Smooth muscle cell (in vitro differentiated cells): ENCODE results near the gene TACC2. TPM values are rescaled to one million over a fixed set of nuclear protein-coding genes. Genes with fewer than 3 reads are reported as not detected.

Experiments
- DNase-seq: peaks from one replicate; lab custom pipeline; 2025; ENCODE audit not compliant: unreplicated experiment; lab: John Stamatoyannopoulos, UW
- H2AFZ ChIP-seq: fragments of 200-600 bp; sonication (generic); 2 replicates; pipeline ENCODE4 v1.6.0; 2016; ENCODE audit warnings: antibody characterized with exemption, low read depth, mild to moderate bottlenecking
- H3F3A ChIP-seq: fragments of 200-600 bp; sonication (generic); 2 replicates; pipeline ENCODE4 v1.6.0; 2017; ENCODE audit warnings: antibody characterized with exemption, low read depth
- H3K27ac ChIP-seq: fragments of 200-600 bp; sonication (generic); 2 replicates; pipeline ENCODE4 v1.5.1; 2016; ENCODE audit warnings: low read depth, mild to moderate bottlenecking
- H3K27me3 ChIP-seq: fragments of 200-600 bp; sonication (generic); 2 replicates; pipeline ENCODE4 v1.6.1; 2016; ENCODE audit warnings: low read depth, mild to moderate bottlenecking
- H3K36me3 ChIP-seq: fragments of 200-600 bp; sonication (generic); 2 replicates; pipeline ENCODE4 v1.5.1; 2016; ENCODE audit warnings: low read depth
- H3K4me1 ChIP-seq: fragments of 200-600 bp; sonication (generic); 2 replicates; pipeline ENCODE4 v1.5.1; 2016; ENCODE audit warnings: low read depth
- H3K4me2 ChIP-seq: fragments of 200-600 bp; sonication (generic); 2 replicates; pipeline ENCODE4 v1.6.0; 2016; ENCODE audit warnings: mild to moderate bottlenecking
- H3K4me3 ChIP-seq: fragments of 200-600 bp; sonication (generic); 2 replicates; pipeline ENCODE4 v1.5.1; 2016; ENCODE audit warnings: mild to moderate bottlenecking
- H3K79me2 ChIP-seq: fragments of 200-600 bp; sonication (generic); 2 replicates; pipeline ENCODE4 v1.6.0; 2016; ENCODE audit warnings: low read depth, mild to moderate bottlenecking
- H3K9ac ChIP-seq: fragments of 200-600 bp; sonication (generic); 2 replicates; pipeline ENCODE4 v1.6.0; 2016; ENCODE audit warnings: low read depth
- H3K9me3 ChIP-seq: fragments of 200-600 bp; sonication (generic); replicated peaks from 2 replicates; pipeline ENCODE4 v1.5.1; 2016; ENCODE audit warnings: low read depth
- H4K20me1 ChIP-seq: fragments of 200-600 bp; sonication (generic); 2 replicates; pipeline ENCODE4 v1.6.0; 2016; ENCODE audit warnings: low read depth
- CTCF ChIP-seq: fragments of 200-600 bp; sonication (generic); IDR thresholded peaks from 2 replicates; pipeline ENCODE4 v1.5.1; 2017; ENCODE audit warnings: borderline replicate concordance, mild to moderate bottlenecking, antibody characterized with exemption; ENCODE audit not compliant: insufficient read depth, poor library complexity, severe bottlenecking
- WGBS: methylation state at CpG from one replicate; pipeline ENCODE4 v1.1.7; 2016; ENCODE audit warnings: low lambda C conversion rate; 5-methylcytosine and 5-hydroxymethylcytosine counted together
- polyA plus RNA-seq: library from polyadenylated mRNA; unstranded; fragments of >200 nt; fragmentation: Nextera tagmentation; extraction: Ambion mirVana; gene quantifications from 2 replicates; pipeline ENCODE4 v1.2.1, GENCODE V29; 2016
- total RNA-seq: library from RNA; depleted of rRNA; stranded (reverse); fragments of >200 nt; gene quantifications from 2 replicates; pipeline ENCODE4 v1.2.3, GENCODE V29; 2014

The TACC2 gene
- 2.1 and 7.6 TPM in 2 replicates for total RNA-seq
- 2.8 and 6.6 TPM in 2 replicates for polyA plus RNA-seq

GRCh38 chr10:121988361-121989324 lies at the start of gene TACC2:
TSS of gene TACC2 (plus strand) at chr10:121989163. CDS start at chr10:122021982, 32,819 bp downstream.
- Histone ChIP-seq H3K9ac (no peak within 1 kb of the TSS), H3K4me1 (peaks cover 7% of the 10 kb centered on the region), H3K4me2 (no peak within 1 kb of the TSS), H3K4me3 (no peak within 1 kb of the TSS), H3K36me3 (no peaks in the 10 kb centered on the region), H3K27ac (peak within 1 kb of the TSS; percentile 13), H3K79me2 (no peaks in the 10 kb centered on the region), H2AFZ (no peak within 1 kb of the TSS), H4K20me1 (no peaks in the 10 kb centered on the region), H3K9me3 (peaks cover 4% of the 10 kb centered on the region), H3F3A (no peaks in the 10 kb centered on the region), H3K27me3 (no peaks in the 10 kb centered on the region)
- no peak for DNase-seq
- TF ChIP-seq CTCF = no peak
- WGBS = 87% methylated on average over 15 of the region's 15 CpGs

GRCh38 chr10:121941532-121941931 lies 47.4 kb upstream of the TACC2 start:
- DNase-seq = no peak
- no peaks in the 10 kb centered on the region for H3K79me2 ChIP-seq
- H2AFZ ChIP-seq = no peak overlapping the region
- H3K36me3 ChIP-seq = no peaks in the 10 kb centered on the region
- no peak overlapping the region for H3K4me3 ChIP-seq
- no peak overlapping the region for H3K9ac ChIP-seq
- WGBS = 97% methylated on average over 3 of the region's 3 CpGs
- no peak for TF ChIP-seq CTCF
- H3K27me3 ChIP-seq = no peaks in the 10 kb centered on the region
- H3K4me2 ChIP-seq = no peak overlapping the region
- H3K27ac ChIP-seq = no peak overlapping the region
- no peaks in the 10 kb centered on the region for H4K20me1 ChIP-seq
- H3F3A ChIP-seq = peaks cover 7% of the 10 kb centered on the region
- no peaks in the 10 kb centered on the region for H3K9me3 ChIP-seq
- H3K4me1 ChIP-seq = no peaks in the 10 kb centered on the region

- no peaks in the 10 kb centered on the region for H4K20me1 ChIP-seq
- H3K9ac ChIP-seq = no peak overlapping the region
- no peaks in the 10 kb centered on the region for H3K36me3 ChIP-seq
- H3K79me2 ChIP-seq = no peaks in the 10 kb centered on the region
- no peaks in the 10 kb centered on the region for H3K4me1 ChIP-seq
- peaks cover 7% of the 10 kb centered on the region for H3F3A ChIP-seq
- no peak overlapping the region for H3K4me2 ChIP-seq
- WGBS = 69% methylated on average over 2 of the region's 2 CpGs
- H2AFZ ChIP-seq = no peak overlapping the region
- TF ChIP-seq CTCF = no peak
- no peak for DNase-seq
- H3K27me3 ChIP-seq = no peaks in the 10 kb centered on the region
- H3K27ac ChIP-seq = peak overlapping the region; percentile 21
- no peaks in the 10 kb centered on the region for H3K9me3 ChIP-seq
- no peak overlapping the region for H3K4me3 ChIP-seq
These were observed 46.1 kb upstream of the TACC2 start for GRCh38 chr10:121942749-121943416.
